ENCODE data around the gene TAF5L.

DNA sequence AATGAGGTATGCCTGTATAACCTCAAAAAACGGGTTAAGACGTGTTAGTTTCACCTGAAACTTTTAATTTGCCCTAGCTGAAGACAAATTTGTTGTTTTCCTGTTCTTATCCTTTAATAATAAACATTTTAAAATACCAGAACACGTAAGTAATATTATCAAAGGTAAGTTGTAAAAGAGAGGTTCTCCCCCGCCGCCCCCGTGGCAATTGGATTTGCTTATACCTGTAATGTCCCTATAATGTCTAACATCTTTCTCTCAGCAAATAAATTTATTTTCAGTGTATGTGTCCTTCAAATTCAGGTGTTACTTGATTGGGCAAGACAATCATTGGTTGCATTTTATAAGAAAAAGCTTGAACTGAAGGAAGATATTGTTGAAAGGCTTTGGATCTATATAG, 6.0 kb upstream of the TAF5L start:
- TF ChIP-seq, protein P1, sequence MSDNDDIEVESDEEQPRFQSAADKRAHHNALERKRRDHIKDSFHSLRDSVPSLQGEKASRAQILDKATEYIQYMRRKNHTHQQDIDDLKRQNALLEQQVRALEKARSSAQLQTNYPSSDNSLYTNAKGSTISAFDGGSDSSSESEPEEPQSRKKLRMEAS (IDR thresholded peaks at IDR 0.05), result no peak
- TF ChIP-seq TCF12 (IDR thresholded peaks at IDR 0.05; ENCODE audit: low read depth) (no peak), YY1 (IDR thresholded peaks at IDR 0.05; ENCODE audit: low read depth) (no peak), CEBPB (IDR thresholded peaks at IDR 0.05) (no peak), TAF1 (IDR thresholded peaks at IDR 0.05; ENCODE audit: low read depth) (no peak)

All from Ishikawa (cell line).